GM19397 (cell line): ENCODE data around the gene CDC42BPA.

Source experiments
- ATAC-seq: cut with Tn5 transposase; IDR thresholded peaks from one replicate; pipeline ENCODE4 v1.9.1; 2021; ENCODE audit warnings: mild to moderate bottlenecking, moderate library complexity; ENCODE audit not compliant: unreplicated experiment

The CDC42BPA gene

GRCh38 chr1:226951286-226952117, 366.8 kb downstream of the CDC42BPA start:
- no peak for ATAC-seq

DNA sequence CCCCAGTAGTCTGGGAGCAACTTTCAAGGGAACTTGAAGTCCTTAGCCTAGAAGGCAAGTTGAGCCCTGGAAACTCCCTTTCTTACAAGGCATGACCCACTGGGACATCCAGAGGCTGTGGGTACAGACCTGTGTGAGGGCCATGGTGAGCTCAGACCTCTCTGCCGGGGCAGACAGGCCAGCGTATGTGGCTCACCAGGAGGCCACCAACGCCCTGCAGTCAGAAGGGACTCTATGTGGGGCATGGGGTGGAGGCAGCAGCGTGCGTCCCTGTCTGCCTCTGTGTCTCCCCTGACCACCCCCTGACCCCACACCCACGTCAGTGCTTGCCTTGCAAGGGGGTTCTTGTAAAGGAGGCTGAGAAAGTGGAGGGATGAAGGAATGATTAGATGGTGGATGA, 367.4 kb downstream of the CDC42BPA start:
- no peak for ATAC-seq

DNA sequence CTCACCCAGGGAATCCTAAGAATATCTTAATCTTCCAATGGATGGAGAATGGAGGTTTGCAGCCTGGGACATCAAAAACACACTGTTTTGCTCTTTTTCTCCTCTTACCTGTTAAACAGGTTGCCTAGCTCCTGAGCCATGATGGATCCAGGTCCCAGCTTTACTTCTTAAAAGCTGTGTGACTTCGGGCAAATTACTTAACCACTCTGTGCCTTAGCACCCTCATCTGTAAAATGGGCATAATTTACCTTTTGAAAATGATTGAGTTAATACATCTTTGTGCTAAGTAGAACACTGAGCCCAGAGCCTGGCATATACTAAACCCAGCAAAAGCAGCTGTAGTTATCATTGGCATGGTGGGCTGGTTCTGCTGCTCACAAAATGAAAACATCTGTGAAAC, 368.0 kb downstream of the CDC42BPA start:
- ATAC-seq = no peak

- ATAC-seq = no peak
Observed at GRCh38 chr1:226949401-226949800, 368.9 kb downstream of the CDC42BPA start.

DNA sequence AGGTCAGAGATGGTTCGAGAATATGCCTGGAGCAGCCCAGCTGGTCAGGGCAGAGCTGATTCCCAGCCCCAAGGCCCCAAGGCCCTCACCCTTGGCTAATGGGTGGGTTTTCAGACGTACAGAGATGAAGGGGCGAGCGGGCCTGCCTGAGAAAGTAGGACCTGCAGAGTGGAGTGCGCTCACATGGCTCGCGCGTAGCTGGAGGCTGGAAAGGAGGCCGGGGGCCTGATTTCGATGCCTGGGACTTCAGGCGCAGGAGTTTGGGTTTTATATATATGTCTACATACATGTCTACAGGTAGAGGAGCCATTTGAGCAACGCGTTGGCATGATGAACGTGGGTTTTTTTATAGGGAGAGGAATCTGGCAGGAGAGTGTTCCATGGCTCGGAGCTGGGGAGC, 369.3 kb downstream of the CDC42BPA start:
- no peak for ATAC-seq

- no peak for ATAC-seq
Observed at GRCh38 chr1:226948480-226948879, 369.8 kb downstream of the CDC42BPA start.

DNA sequence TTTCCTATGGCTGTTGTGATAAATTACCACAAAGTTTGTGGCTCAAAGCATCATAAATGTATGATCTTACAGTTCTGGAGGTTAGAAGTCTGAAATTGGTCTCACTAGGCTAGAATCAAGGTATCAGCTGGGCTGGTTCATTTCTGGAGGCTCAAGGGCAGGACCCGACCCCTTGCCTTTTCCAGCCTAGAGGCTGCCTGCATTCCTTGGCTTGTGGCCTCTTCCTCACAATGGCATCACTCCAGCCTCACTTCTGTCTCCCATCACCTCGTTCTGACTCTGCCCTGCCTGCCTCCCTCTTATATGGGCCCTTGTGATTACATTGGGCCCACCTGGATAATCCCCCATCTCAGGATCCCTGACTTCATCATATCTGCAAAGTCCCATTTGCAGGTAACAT, 370.2 kb downstream of the CDC42BPA start:
- ATAC-seq = no peak

GRCh38 chr1:226946841-226947240, 371.5 kb downstream of the CDC42BPA start:
- no peak for ATAC-seq

GRCh38 chr1:226946285-226946684, 372.0 kb downstream of the CDC42BPA start:
- no peak for ATAC-seq

- ATAC-seq = no peak
Observed at GRCh38 chr1:226945858-226946245, 372.4 kb downstream of the CDC42BPA start.

DNA sequence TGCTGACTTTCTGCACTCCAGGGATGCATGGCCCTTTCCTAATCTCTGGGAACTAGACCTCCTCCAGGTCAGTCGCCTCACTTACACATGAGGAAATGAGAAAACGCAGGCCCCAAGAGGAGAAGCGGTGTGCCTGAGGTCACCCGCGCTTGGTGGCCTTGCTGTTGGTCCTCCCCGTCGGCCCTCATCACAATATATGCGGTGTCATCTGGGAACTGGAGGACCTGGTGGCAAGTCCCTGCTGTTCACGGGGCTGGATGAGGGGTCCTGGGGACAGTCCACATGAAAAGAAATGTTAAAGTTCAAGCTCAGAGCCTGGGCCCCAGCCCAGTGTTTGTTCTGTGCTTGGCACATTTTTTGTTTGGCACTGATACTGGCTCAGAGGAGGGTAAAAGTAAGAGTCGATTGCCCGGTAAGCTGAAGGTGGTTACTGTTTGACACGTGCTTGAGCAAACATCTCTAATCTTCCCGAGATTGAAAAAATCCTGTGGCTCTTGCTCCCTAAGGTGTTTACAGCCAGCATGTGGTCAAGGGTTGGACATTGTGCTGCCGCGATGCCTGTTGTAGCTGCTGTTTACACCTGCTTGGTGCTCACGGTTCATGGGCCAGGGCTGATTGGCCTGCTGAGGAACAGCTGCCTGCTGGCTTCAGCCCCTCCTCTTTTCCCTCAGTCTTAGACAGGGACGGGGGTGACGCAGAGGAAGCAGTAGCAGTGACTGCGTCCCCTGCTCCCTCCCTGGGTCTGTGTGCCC, 373.0 kb downstream of the CDC42BPA start:
- no peak for ATAC-seq

DNA sequence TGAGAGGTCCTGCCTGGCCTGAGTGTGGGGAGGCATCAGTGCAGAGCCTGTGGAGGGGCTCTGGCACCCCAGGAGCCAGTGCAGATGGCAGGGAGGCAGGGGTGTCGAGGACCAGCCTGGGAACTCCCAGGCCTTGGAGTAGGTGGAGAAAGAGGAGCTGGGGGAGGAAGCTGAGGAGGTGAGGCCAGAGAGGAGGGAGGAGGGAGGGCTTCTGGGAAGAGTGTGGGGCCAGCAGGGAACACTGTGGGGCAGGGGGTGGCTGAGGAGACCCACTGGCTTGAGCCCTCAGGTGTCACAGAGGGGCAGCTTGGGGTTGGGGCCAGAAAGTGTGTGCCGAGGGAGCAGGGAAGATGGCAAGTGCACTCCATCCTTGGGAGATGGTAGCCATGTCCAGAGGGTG, 374.4 kb downstream of the CDC42BPA start:
- ATAC-seq = no peak

DNA sequence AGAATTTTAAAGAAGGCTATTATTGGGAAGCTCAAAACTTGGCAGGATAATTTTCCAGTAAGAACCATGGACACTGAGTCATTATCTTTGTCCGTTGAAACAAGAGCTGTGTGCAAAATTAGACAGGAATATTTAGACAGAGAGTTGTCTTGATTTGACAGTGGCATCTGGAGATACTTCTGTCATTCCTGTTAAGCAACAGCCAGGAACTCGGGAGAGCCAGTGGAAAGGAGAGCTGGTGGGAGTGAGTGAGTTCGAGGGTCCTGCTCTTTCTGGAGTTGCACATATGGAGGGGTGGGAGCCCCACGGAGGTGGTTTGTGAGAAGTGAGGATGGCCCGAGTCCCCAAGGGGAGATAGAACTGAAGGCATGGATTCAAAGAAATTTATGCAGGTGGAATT, 375.1 kb downstream of the CDC42BPA start:
- no peak for ATAC-seq

DNA sequence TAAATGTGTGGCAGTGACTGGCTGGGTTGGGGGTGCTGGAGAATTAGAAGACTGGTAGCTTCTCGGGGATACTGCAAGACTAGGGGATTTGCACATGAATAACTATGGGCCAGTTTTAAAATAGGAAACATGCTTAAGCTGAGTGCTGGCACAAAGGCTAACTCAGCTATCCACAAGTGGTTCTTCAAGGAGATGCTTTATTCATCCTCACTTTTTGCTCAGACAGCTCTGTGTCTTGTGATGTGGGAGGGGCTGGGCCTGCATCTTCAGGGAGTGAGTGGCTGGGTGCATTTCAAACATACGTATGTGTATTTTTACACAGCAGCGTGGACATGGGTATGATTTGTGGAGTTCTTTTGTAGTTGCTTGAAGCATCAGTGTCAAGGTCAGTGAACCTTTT, 375.9 kb downstream of the CDC42BPA start:
- no peak for ATAC-seq

- ATAC-seq = no peak
Observed at GRCh38 chr1:226940806-226941067, 377.6 kb downstream of the CDC42BPA start.

- ATAC-seq = peak; percentile 96
Observed at GRCh38 chr1:226940029-226940805, 378.1 kb downstream of the CDC42BPA start, which contains the start of gene COQ8A. Gene COQ8A, plus strand, starts transcription at chr1:226940294. Its CDS starts 21,092 bp downstream, at chr1:226961386.
